Skeletal muscle satellite cell (primary cell): ENCODE data around the gene MT1A.

ENCODE experiments used
- H3K27me3 ChIP-seq: 2 replicates; pipeline ENCODE4 v1.7.0; 2013; ENCODE audit warnings: low read length; ENCODE audit not compliant: control insufficient read depth, insufficient read depth
- H3K36me3 ChIP-seq: 2 replicates; pipeline ENCODE4 v1.7.0; 2013; ENCODE audit warnings: mild to moderate bottlenecking, control low read depth, low read length; ENCODE audit not compliant: insufficient read depth
- H3K4me1 ChIP-seq: 2 replicates; pipeline ENCODE4 v1.7.0; 2013; ENCODE audit warnings: low read length; ENCODE audit not compliant: control insufficient read depth, insufficient read depth
- H3K4me2 ChIP-seq: 2 replicates; pipeline ENCODE4 v1.7.0; 2013; ENCODE audit warnings: mild to moderate bottlenecking, low read length
- H3K4me3 ChIP-seq: 2 replicates; pipeline ENCODE4 v1.7.0; 2013; ENCODE audit warnings: low read length
- H3K9ac ChIP-seq: 2 replicates; pipeline ENCODE4 v1.7.0; 2013; ENCODE audit warnings: mild to moderate bottlenecking, low read depth, low read length, moderate library complexity
- H3K9me3 ChIP-seq: replicated peaks from 2 replicates; pipeline ENCODE4 v1.7.0; 2013; ENCODE audit warnings: mild to moderate bottlenecking, control low read depth, low read length

The MT1A gene

DNA sequence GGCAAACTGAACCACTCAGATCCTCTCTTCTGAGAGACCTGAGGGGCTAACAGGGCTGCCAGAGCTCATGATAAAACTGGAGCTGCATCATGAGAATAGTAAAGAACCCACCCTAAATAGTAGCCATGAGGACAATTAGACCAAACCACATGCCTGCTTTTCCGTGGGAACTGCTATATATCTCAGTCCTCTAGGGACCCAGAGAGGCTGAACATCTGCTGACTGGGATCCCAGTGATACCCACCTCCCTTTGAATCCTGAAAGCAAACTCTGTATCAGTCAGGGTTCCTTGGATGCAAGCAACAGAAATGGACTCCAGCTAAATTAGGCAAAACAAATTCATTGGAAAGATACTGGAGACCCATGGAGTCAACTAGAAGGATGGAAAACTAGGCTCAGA, 50.3 kb downstream of the MT1A start:
- no peaks in the 10 kb centered on the region for H3K9me3 ChIP-seq
- no peaks in the 10 kb centered on the region for H3K27me3 ChIP-seq
- H3K4me1 ChIP-seq, result peaks cover 26% of the 10 kb centered on the region
- peak overlapping the region; percentile 3 for H3K4me2 ChIP-seq
- no peak overlapping the region for H3K4me3 ChIP-seq
- H3K9ac ChIP-seq, result no peak overlapping the region
- H3K36me3 ChIP-seq, result no peaks in the 10 kb centered on the region

DNA sequence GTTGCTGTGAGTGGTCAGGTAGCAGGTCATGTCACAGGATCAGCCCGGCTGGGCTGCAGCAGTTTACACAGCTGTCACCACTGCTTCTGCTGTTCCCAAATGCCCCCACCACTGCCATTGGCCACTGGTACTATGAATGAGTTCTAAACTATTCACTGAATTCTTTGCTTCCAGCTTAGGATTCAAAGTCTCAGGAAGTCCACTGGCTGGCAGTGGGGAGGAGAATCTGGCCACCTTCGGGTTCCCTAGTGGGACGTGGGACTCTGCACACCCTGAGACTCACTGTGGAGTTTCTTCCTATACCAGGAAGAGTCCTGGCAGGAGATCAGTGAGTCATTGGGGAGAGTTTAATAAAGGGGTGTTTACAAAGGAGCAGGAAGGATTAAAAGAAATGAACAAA, 50.7 kb downstream of the MT1A start:
- Histone ChIP-seq H3K36me3 (no peaks in the 10 kb centered on the region), H3K27me3 (no peaks in the 10 kb centered on the region), H3K9ac (no peak overlapping the region), H3K9me3 (no peaks in the 10 kb centered on the region), H3K4me2 (peak overlapping the region; percentile 3), H3K4me1 (peaks cover 22% of the 10 kb centered on the region), H3K4me3 (no peak overlapping the region)
